ENCODE results near the gene POLR3G. TPM values are rescaled to one million over a fixed set of nuclear protein-coding genes. Genes with fewer than 3 reads are reported as not detected.

The POLR3G gene
- total and polyA plus RNA-seq, 2 experiments from 2014 or later, result 0.95 to 1.6 TPM

- TF ChIP-seq, protein P1, sequence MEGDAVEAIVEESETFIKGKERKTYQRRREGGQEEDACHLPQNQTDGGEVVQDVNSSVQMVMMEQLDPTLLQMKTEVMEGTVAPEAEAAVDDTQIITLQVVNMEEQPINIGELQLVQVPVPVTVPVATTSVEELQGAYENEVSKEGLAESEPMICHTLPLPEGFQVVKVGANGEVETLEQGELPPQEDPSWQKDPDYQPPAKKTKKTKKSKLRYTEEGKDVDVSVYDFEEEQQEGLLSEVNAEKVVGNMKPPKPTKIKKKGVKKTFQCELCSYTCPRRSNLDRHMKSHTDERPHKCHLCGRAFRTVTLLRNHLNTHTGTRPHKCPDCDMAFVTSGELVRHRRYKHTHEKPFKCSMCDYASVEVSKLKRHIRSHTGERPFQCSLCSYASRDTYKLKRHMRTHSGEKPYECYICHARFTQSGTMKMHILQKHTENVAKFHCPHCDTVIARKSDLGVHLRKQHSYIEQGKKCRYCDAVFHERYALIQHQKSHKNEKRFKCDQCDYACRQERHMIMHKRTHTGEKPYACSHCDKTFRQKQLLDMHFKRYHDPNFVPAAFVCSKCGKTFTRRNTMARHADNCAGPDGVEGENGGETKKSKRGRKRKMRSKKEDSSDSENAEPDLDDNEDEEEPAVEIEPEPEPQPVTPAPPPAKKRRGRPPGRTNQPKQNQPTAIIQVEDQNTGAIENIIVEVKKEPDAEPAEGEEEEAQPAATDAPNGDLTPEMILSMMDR (IDR thresholded peaks at IDR 0.05; ENCODE audit: low read depth, low read length), result no peak
- peaks cover 2% of the 10 kb centered on the region for H3K4me1 ChIP-seq (ENCODE audit: low read depth)
Measured at GRCh38 chr5:90558344-90559192, 83.9 kb downstream of the POLR3G start, which contains the start of gene ADGRV1. Gene ADGRV1, plus strand, starts transcription at chr5:90558797. Its CDS starts 99 bp downstream, at chr5:90558896.

GRCh38 chr5:90560771-90561170 is 86.1 kb downstream of the POLR3G start:
- Histone ChIP-seq H3K27me3 (peaks cover 24% of the 10 kb centered on the region), H3K9me3 (ENCODE audit: low read depth) (no peaks in the 10 kb centered on the region), H3K4me1 (ENCODE audit: low read depth) (peaks cover 2% of the 10 kb centered on the region), H3K36me3 (no peaks in the 10 kb centered on the region), H3K27ac (no peak overlapping the region), H3K4me3 (no peak overlapping the region)
- no peak for DNase-seq (ENCODE audit: low read depth in 1 of 2, low spot score in 1 of 2)
- TF ChIP-seq, protein P1 (IDR thresholded peaks at IDR 0.05; ENCODE audit: low read depth, low read length), result no peak

More at GRCh38 chr5:90558344-90559192, 83.9 kb downstream of the POLR3G start, which contains the start of gene ADGRV1:
- no peaks in the 10 kb centered on the region for H3K9me3 ChIP-seq (ENCODE audit: low read depth)
- H3K27me3 ChIP-seq, result peaks cover 28% of the 10 kb centered on the region
- no peak within 1 kb of the TSS for H3K27ac ChIP-seq
- no peaks in the 10 kb centered on the region for H3K36me3 ChIP-seq
- H3K4me3 ChIP-seq, result peak within 1 kb of the TSS; percentile 74
- DNase-seq (ENCODE audit: low read depth in 1 of 2, low spot score in 1 of 2), result peak; percentile 55 to 95

GRCh38 chr5:90561766-90562165 is 87.1 kb downstream of the POLR3G start:
- H3K27me3 ChIP-seq, result peaks cover 14% of the 10 kb centered on the region
- DNase-seq (ENCODE audit: low read depth in 1 of 2, low spot score in 1 of 2), result no peak
- H3K9me3 ChIP-seq (ENCODE audit: low read depth), result no peaks in the 10 kb centered on the region
- H3K36me3 ChIP-seq, result no peaks in the 10 kb centered on the region
- H3K4me1 ChIP-seq (ENCODE audit: low read depth), result peaks cover 2% of the 10 kb centered on the region
- H3K27ac ChIP-seq, result no peak overlapping the region
- TF ChIP-seq, protein P1 (IDR thresholded peaks at IDR 0.05; ENCODE audit: low read depth, low read length), result no peak
- H3K4me3 ChIP-seq, result no peak overlapping the region

DNA sequence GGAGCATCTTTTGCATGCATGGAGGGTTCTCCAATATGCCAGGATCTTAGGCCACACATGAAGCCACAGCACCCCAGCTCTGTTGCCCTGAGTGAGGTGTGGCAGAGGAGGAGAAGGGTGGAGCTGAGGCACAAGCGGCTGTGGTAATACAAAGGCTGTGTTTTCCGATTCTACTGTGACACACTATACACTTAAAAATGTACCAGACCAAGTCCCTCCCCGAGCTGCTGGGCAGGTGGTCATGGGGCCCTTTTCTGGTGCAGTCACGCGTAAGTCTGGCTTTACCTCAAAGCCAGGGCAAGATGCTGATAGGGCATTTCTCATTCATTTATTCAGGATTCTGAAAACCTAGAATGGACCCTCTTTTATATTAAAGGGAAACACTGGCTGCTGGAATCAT is 87.7 kb downstream of the POLR3G start:
- Histone ChIP-seq H3K9me3 (ENCODE audit: low read depth) (no peaks in the 10 kb centered on the region), H3K4me3 (no peak overlapping the region), H3K36me3 (no peaks in the 10 kb centered on the region), H3K27ac (no peak overlapping the region), H3K4me1 (ENCODE audit: low read depth) (peaks cover 2% of the 10 kb centered on the region), H3K27me3 (peaks cover 8% of the 10 kb centered on the region)
- no peak for DNase-seq (ENCODE audit: low read depth in 1 of 2, low spot score in 1 of 2)
- TF ChIP-seq, protein P1 (IDR thresholded peaks at IDR 0.05; ENCODE audit: low read depth, low read length), result no peak

DNA sequence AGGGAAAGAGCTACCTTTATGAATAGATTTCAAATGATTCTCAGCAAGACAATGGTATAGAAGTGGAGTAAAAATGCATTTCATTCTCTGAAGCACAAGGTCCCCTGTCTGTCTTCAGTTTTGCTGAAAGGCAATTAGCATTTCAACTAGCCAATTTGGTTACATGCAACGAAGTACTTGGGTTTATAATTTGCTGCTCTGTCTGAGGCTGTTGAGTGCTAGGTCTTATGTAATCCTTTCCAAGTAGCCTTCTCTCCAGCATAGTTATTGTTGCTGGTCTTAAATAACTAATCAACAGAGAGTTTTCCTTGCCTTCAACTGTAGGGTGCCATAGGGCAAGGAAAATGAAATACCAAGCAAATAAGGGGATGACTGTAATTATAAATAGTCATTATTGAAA is 88.4 kb downstream of the POLR3G start:
- H3K4me3 ChIP-seq, result no peak overlapping the region
- TF ChIP-seq, protein P1 (IDR thresholded peaks at IDR 0.05; ENCODE audit: low read depth, low read length), result no peak
- H3K36me3 ChIP-seq, result no peaks in the 10 kb centered on the region
- DNase-seq (ENCODE audit: low read depth in 1 of 2, low spot score in 1 of 2), result no peak
- H3K27ac ChIP-seq, result no peak overlapping the region
- H3K4me1 ChIP-seq (ENCODE audit: low read depth), result no peaks in the 10 kb centered on the region
- no peaks in the 10 kb centered on the region for H3K9me3 ChIP-seq (ENCODE audit: low read depth)
- peaks cover under 1% of the 10 kb centered on the region for H3K27me3 ChIP-seq

Other genes with a start within 250 kb of the POLR3G start
- gene CETN3, start 65.1 kb upstream of the POLR3G start, total RNA-seq, result 25.4 and 49.2 TPM in 2 replicates
- gene CETN3, start 65.1 kb upstream of the POLR3G start, polyA plus RNA-seq, result 85.8 and 106 TPM in 2 replicates
- 8.2 and 8.5 TPM in 2 replicates for gene MBLAC2, start 93 bp upstream of the POLR3G start, total RNA-seq
- gene MBLAC2, start 93 bp upstream of the POLR3G start, polyA plus RNA-seq, result 9.1 and 9.8 TPM in 2 replicates
- gene LYSMD3, start 54.7 kb downstream of the POLR3G start, total RNA-seq, result 9.0 and 11.1 TPM in 2 replicates
- 10.9 and 16.7 TPM in 2 replicates for gene LYSMD3, start 54.7 kb downstream of the POLR3G start, polyA plus RNA-seq
- 15.5 and 18.4 TPM in 2 replicates for gene ADGRV1, start 83.9 kb downstream of the POLR3G start, total RNA-seq
- gene ADGRV1, start 83.9 kb downstream of the POLR3G start, polyA plus RNA-seq, result 19.6 and 24.8 TPM in 2 replicates